MCF 10A (cell line): ENCODE data around the gene EXOC4. TPM values are rescaled to one million over a fixed set of nuclear protein-coding genes. Genes with fewer than 3 reads are reported as not detected.

Experiments
- BruUV-seq: library from RNA; stranded (reverse); fragments of 400-500 nt; replicated peaks from 2 replicates; lab custom pipeline; 2021; lab: Mats Ljungman, UMichigan
- CTCF ChIA-PET: fragments of 300-600 bp; sonication (Branson Sonifier 250); formaldehyde crosslinking; extraction: SDS; loops from one replicate; lab custom pipeline; 2021; ENCODE audit warnings: antibody characterized with exemption, inconsistent platforms; lab: Yijun Ruan, JAX
- POLR2A ChIA-PET: fragments of 300-600, 350-650 bp; sonication (Branson Sonifier 250); formaldehyde crosslinking; extraction: SDS; loops from one replicate; lab custom pipeline; 2020; ENCODE audit warnings: antibody characterized with exemption, inconsistent platforms; lab: Yijun Ruan, JAX
- DNase-seq: peaks from one replicate; pipeline ENCODE4 v3.0.0-alpha.2; 2018; ENCODE audit not compliant: unreplicated experiment
- H3K27ac Mint-ChIP-seq: one replicate; pipeline ENCODE4 v1.8.0; 2022; ENCODE audit warnings: mild to moderate bottlenecking, low read depth, mixed read lengths; ENCODE audit not compliant: unreplicated experiment
- H3K27me3 Mint-ChIP-seq: one replicate; pipeline ENCODE4 v1.8.0; 2022; ENCODE audit warnings: mixed read lengths; ENCODE audit not compliant: insufficient read depth, unreplicated experiment
- H3K36me3 Mint-ChIP-seq: one replicate; pipeline ENCODE4 v1.8.0; 2022; ENCODE audit warnings: mild to moderate bottlenecking, moderate library complexity, mixed read lengths; ENCODE audit not compliant: insufficient read depth, unreplicated experiment
- H3K4me1 Mint-ChIP-seq: one replicate; pipeline ENCODE4 v1.8.0; 2022; ENCODE audit warnings: mixed read lengths; ENCODE audit not compliant: insufficient read depth, unreplicated experiment
- H3K4me3 Mint-ChIP-seq: one replicate; pipeline ENCODE4 v1.8.0; 2022; ENCODE audit warnings: mild to moderate bottlenecking, moderate library complexity, mixed read lengths; ENCODE audit not compliant: unreplicated experiment
- H3K9me3 Mint-ChIP-seq: one replicate; pipeline ENCODE4 v1.8.0; 2022; ENCODE audit warnings: mixed read lengths; ENCODE audit not compliant: unreplicated experiment
- CTCF ChIP-seq: fragments of 200-600 bp; IDR thresholded peaks from one replicate; pipeline ENCODE4 v1.8.0; 2022; ENCODE audit warnings: antibody characterized with exemption, mild to moderate bottlenecking; ENCODE audit not compliant: unreplicated experiment
- intact Hi-C: fragments of 100-400 bp; cut with micrococcal nuclease; formaldehyde crosslinking; loops from 2 replicates; pipeline ENCODE4 v1.14.1; 2022
- total RNA-seq: library from RNA; stranded (reverse); gene quantifications from 2 replicates; pipeline ENCODE4 v1.2.3, GENCODE V29; 2022

The EXOC4 gene
- total RNA-seq, 1 experiment from 2014 or later, result 105 TPM

DNA sequence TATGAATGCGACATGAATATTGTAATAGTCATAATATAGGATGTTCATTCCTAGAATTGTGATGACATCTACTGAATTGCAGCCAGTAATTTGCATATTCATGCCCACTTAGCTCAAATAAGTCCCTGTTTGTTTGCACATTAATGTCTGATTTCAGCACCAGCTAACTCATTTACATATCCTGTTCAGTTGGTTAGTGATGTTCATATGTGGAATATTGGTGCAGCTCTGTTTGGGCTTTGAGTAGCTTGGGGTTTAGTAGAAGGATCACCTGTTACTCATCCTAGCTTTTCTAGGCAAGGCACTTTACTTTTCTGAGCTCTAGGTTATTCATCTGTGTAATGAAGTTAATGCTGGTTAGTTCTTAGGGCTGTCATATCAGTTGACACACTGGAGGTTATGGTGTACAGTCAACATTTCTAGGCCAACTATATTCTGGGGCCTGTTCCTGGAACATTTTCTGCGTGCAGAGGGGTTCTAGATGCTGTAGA is 238.4 kb downstream of the EXOC4 start:
- intact Hi-C loops, result no loop called here
- H3K36me3 Mint-ChIP-seq, result no peaks in the 10 kb centered on the region
- H3K27me3 Mint-ChIP-seq, result no peaks in the 10 kb centered on the region
- H3K27ac Mint-ChIP-seq, result no peak overlapping the region
- POLR2A ChIA-PET, result interaction anchor here (2.1 kb wide), 1 partner anchor 22 kb away, joined by 7 read pairs; no protein-coding TSS in a partner anchor
- H3K4me3 Mint-ChIP-seq, result no peak overlapping the region
- BruUV-seq, result no TSS peak
- peaks cover 14% of the 10 kb centered on the region for H3K4me1 Mint-ChIP-seq
- no peak for DNase-seq
- CTCF ChIA-PET, result interaction anchor here (0.5 to 1.0 kb wide), 3 partner anchors 12 to 649 kb away, joined by 3 to 4 read pairs (median 3); no protein-coding TSS in a partner anchor
- TF ChIP-seq CTCF, result no peak
- no peaks in the 10 kb centered on the region for H3K9me3 Mint-ChIP-seq

DNA sequence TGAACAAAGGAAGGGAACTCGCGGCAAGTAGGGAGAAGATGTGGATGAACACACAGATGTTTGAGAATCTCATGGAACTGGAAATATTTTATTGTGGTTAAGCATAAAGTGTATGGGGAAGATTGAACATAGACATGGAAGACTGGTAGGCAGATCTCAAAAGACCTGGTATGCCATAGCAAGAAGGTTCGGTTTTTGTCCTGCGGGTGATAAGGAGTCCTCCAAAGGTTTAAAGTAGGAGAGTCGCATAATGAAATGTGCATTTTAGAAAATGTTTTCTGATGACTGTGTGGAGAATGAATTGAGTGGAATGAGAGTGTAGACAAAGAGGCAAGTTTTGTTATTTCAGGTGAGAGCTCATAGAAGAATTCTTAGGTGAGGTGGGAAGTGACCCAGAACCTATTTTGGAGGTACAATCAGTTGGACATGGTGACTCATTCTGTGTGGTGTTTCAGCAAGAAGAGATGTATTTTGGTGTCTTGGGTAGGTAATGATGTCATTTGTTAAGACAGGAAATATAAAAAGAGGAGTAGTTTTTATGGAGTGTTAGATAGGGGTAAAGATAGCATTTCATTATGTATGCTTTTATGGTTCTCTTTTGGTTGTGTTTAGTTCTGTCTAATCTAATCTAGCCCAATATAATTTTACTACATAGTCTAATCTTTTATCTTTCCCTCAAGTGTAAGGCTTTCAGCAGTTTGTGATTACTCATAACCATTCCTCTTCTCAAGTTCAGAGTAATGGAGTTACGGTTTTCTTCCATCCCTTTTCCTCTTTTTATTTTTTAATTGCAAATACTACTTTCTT is 239.2 kb downstream of the EXOC4 start:
- intact Hi-C loops, result no loop called here
- ChIA-PET POLR2A (interaction anchor here (0.7 to 2.1 kb wide), 2 partner anchors 21 to 1792 kb away, joined by 3 to 7 read pairs; no protein-coding TSS in a partner anchor), CTCF (interaction anchor here (0.6 kb wide), 1 partner anchor 1865 kb away, joined by 3 read pairs; no protein-coding TSS in a partner anchor)
- H3K4me3 Mint-ChIP-seq, result no peak overlapping the region
- DNase-seq, result peak; percentile 34
- no TSS peak for BruUV-seq
- no peak for TF ChIP-seq CTCF
- H3K27ac Mint-ChIP-seq, result peak overlapping the region; percentile 14
- H3K36me3 Mint-ChIP-seq, result no peaks in the 10 kb centered on the region
- H3K9me3 Mint-ChIP-seq, result no peaks in the 10 kb centered on the region
- no peaks in the 10 kb centered on the region for H3K27me3 Mint-ChIP-seq
- peaks cover 14% of the 10 kb centered on the region for H3K4me1 Mint-ChIP-seq

DNA sequence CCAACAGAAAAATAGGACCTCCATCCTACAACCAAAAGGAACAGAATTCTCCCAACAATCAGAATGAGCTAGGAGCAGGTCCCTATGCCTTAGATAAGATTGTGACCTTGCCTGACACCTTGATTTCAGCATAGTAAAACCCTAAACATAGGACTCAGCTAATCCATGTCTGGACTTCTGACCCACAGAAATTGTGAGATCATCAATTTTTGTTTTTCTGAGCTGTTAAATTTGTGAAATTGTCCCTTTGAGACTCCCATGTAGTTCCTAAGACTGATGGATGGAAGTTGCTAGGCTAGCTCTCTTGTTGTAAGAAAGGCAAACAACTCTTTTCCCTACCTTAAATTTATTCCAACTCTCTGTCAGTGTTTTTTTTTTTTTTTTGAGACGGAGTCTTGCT is 244.2 kb downstream of the EXOC4 start:
- Mint-ChIP-seq H3K27me3 (no peaks in the 10 kb centered on the region), H3K9me3 (no peaks in the 10 kb centered on the region), H3K4me1 (peaks cover 9% of the 10 kb centered on the region), H3K36me3 (no peaks in the 10 kb centered on the region), H3K27ac (no peak overlapping the region), H3K4me3 (no peak overlapping the region)
- CTCF ChIA-PET, result interaction anchor here (0.7 kb wide), 1 partner anchor 948 kb away, joined by 5 read pairs; no protein-coding TSS in a partner anchor
- POLR2A ChIA-PET, result interaction anchor here (0.6 kb wide), 1 partner anchor 10 kb away, joined by 3 read pairs; no protein-coding TSS in a partner anchor
- BruUV-seq, result no TSS peak
- intact Hi-C loops, result no loop called here
- no peak for TF ChIP-seq CTCF
- DNase-seq, result no peak

GRCh38 chr7:133501771-133502170 is 248.9 kb downstream of the EXOC4 start:
- H3K27me3 Mint-ChIP-seq, result no peaks in the 10 kb centered on the region
- no peak for DNase-seq
- ChIA-PET POLR2A (interaction anchor here (1.7 kb wide), 1 partner anchor 9 kb away, joined by 3 read pairs; no protein-coding TSS in a partner anchor), CTCF (interaction anchor here (0.6 kb wide), 1 partner anchor 1560 kb away, joined by 3 read pairs; no protein-coding TSS in a partner anchor)
- no peaks in the 10 kb centered on the region for H3K9me3 Mint-ChIP-seq
- H3K27ac Mint-ChIP-seq, result no peak overlapping the region
- BruUV-seq, result no TSS peak
- TF ChIP-seq CTCF, result no peak
- intact Hi-C loops, result no loop called here
- no peak overlapping the region for H3K4me3 Mint-ChIP-seq
- no peaks in the 10 kb centered on the region for H3K36me3 Mint-ChIP-seq
- peaks cover 6% of the 10 kb centered on the region for H3K4me1 Mint-ChIP-seq
